GM12878 (cell line): ENCODE measurements around the gene MAN2B2. TPM values are rescaled to one million over a fixed set of nuclear protein-coding genes. Genes with fewer than 3 reads are reported as not detected.

Experiments
- ATAC-seq: fragments of 200-7000 bp; cut with Tn5 transposase; 3 replicates; pipeline ENCODE4 v1.9.1; 2020; ENCODE audit warnings: mild to moderate bottlenecking, moderate library complexity
- BruUV-seq: library from RNA; stranded (reverse); fragments of 400-500 nt; replicated peaks from 2 replicates; lab custom pipeline; 2021; lab: Mats Ljungman, UMichigan
- CTCF ChIA-PET: fragments of 300-600 bp; sonication (Branson Sonifier 250); formaldehyde crosslinking; extraction: SDS; loops from one replicate; lab custom pipeline; 2021; ENCODE audit warnings: inconsistent platforms; lab: Yijun Ruan, JAX
- POLR2A ChIA-PET: fragments of 350-600 bp; formaldehyde crosslinking; extraction: SDS; loops from one replicate; lab custom pipeline; 2021; ENCODE audit warnings: inconsistent platforms; lab: Charles Lee
- RAD21 ChIA-PET: fragments of 300-600 bp; sonication (Branson Sonifier 250); formaldehyde crosslinking; loops from one replicate; lab custom pipeline; 2023; ENCODE audit warnings: antibody characterized with exemption; ENCODE audit not compliant: unreplicated experiment; lab: Charles Lee
- SMC1A ChIA-PET: fragments of 300-600 bp; sonication (Branson Sonifier 250); formaldehyde crosslinking; loops from one replicate; lab custom pipeline; 2023; ENCODE audit not compliant: unreplicated experiment, uncharacterized antibody; lab: Charles Lee
- DNase-seq: peaks from one replicate; pipeline ENCODE4 v3.0.0-alpha.2; 2011; ENCODE audit warnings: low read depth, low spot score
- FAIRE-seq: peaks from 3 replicates; lab custom pipeline; 2011; peaks lifted over from hg19 to GRCh38; lab: Jason Lieb, UNC
- H2AFZ ChIP-seq: 2 replicates; pipeline ENCODE4 v1.6.0; 2011; ENCODE audit warnings: low read depth, low read length, control low read depth; ENCODE audit not compliant: control insufficient read depth
- H3K27ac ChIP-seq: 2 replicates; pipeline ENCODE4 v1.5.1; 2011; ENCODE audit warnings: control low read depth; ENCODE audit not compliant: control insufficient read depth, insufficient read depth
- H3K27me3 ChIP-seq, 2 experiments: replicated peaks in 1 of 2; 2 replicates each; pipeline versions ENCODE4 v1.6.0 to v1.6.1; 2011; ENCODE audit warnings: low read length in 1 of 2; ENCODE audit not compliant: control insufficient read depth in 2 of 2, insufficient read depth in 2 of 2
- H3K36me3 ChIP-seq, 2 experiments: 2 replicates each; pipeline ENCODE4 v1.5.1; 2011; ENCODE audit warnings: low read length in 1 of 2; ENCODE audit not compliant: control insufficient read depth in 2 of 2, insufficient read depth in 2 of 2
- H3K4me1 ChIP-seq: 2 replicates; pipeline ENCODE4 v1.6.1; 2011; ENCODE audit warnings: mild to moderate bottlenecking, low read length, moderate library complexity, mixed read lengths; ENCODE audit not compliant: control insufficient read depth, insufficient read depth
- H3K4me2 ChIP-seq: 2 replicates; pipeline ENCODE4 v1.6.0; 2011; ENCODE audit warnings: control low read depth; ENCODE audit not compliant: control insufficient read depth, insufficient read depth
- H3K4me3 ChIP-seq: fragments of 200-600 bp; sonication (generic); 2 replicates; pipeline ENCODE4 v1.5.1; 2016
- H3K79me2 ChIP-seq: 2 replicates; pipeline ENCODE4 v1.6.0; 2011; ENCODE audit warnings: low read length; ENCODE audit not compliant: control insufficient read depth, insufficient read depth
- H3K9ac ChIP-seq: 2 replicates; pipeline ENCODE4 v1.8.0; 2011; ENCODE audit warnings: low read length, control low read depth, mixed read lengths; ENCODE audit not compliant: control insufficient read depth, insufficient read depth
- H3K9me3 ChIP-seq: replicated peaks from 3 replicates; pipeline ENCODE4 v1.5.1; 2011; ENCODE audit warnings: mild to moderate bottlenecking, low read length; ENCODE audit not compliant: control insufficient read depth, insufficient read depth
- H4K20me1 ChIP-seq: 2 replicates; pipeline ENCODE4 v1.6.0; 2011; ENCODE audit not compliant: control insufficient read depth, insufficient read depth
- MYC ChIP-seq: IDR thresholded peaks from 2 replicates; pipeline ENCODE4 v1.6.1; 2011; ENCODE audit warnings: mild to moderate bottlenecking, low read length, moderate library complexity, inconsistent platforms; ENCODE audit not compliant: insufficient read depth, insufficient replicate concordance, insufficient read length, severe bottlenecking
- POLR2A ChIP-seq: IDR thresholded peaks from 2 replicates; pipeline ENCODE4 v1.6.1; 2011; ENCODE audit warnings: low read depth, mild to moderate bottlenecking, low read length
- SMARCA5 ChIP-seq: fragments of 450-650 bp; IDR thresholded peaks from 2 replicates; pipeline ENCODE4 v1.6.1; 2017; ENCODE audit warnings: mild to moderate bottlenecking
- TCF3 ChIP-seq: IDR thresholded peaks from 2 replicates; pipeline ENCODE4 v1.6.1; 2012; ENCODE audit warnings: low read depth, mild to moderate bottlenecking, low read length, borderline replicate concordance; ENCODE audit not compliant: insufficient read depth
- YBX1 ChIP-seq: fragments of 450-650 bp; IDR thresholded peaks from 2 replicates; pipeline ENCODE4 v1.6.1; 2016; ENCODE audit warnings: antibody characterized with exemption
- WGBS: methylation state at CpG from one replicate; pipeline ENCODE4 v1.1.6; 2016; ENCODE audit warnings: low lambda C conversion rate; ENCODE audit not compliant: insufficient replicate concordance, insufficient coverage; ENCODE audit errors: missing lambda C conversion rate; 5-methylcytosine and 5-hydroxymethylcytosine counted together
- in situ Hi-C: fragments of 300-500 bp; cut with MboI; formaldehyde crosslinking; loops from 9 replicates; pipeline ENCODE4 v1.14.3; 2018; ENCODE audit warnings: mixed read lengths
- intact Hi-C: fragments of 100-400 bp; cut with micrococcal nuclease; formaldehyde crosslinking; loops from one replicate; pipeline ENCODE4 v1.14.2; 2022; ENCODE audit not compliant: unreplicated experiment
- polyA plus RNA-seq, 11 experiments: library from polyadenylated mRNA; depleted of rRNA in 4 of 11; unstranded in 6 of 11; stranded (reverse) in 5 of 11; fragments of >200 nt; fragmentation: Nextera tagmentation in 4 of 11; fragmentation: Illumina TruSeq in 1 of 11; extraction: Ambion mirVana in 4 of 11; extraction: Trizol in 1 of 11; gene quantifications; 1 replicate in 1 of 11; 2 replicates in 10 of 11; pipeline versions ENCODE4 v1.2.1 to v1.2.3, GENCODE V29; 2011 to 2016; ENCODE audit warnings: inconsistent platforms in 2 of 11, missing spikeins in 2 of 11, low read depth in 1 of 11
- total RNA-seq, 4 experiments: library from RNA; depleted of rRNA in 3 of 4; stranded (reverse); fragments of >200 nt in 3 of 4; fragmentation: Illumina TruSeq in 1 of 4; extraction: Trizol in 1 of 4; gene quantifications; 2 replicates each; pipeline versions ENCODE4 v1.2.1 to v1.2.3, GENCODE V29; 2013 to 2021
- TF ChIP-seq, protein P1 (sequence below): fragments of 450-650 bp; IDR thresholded peaks from 2 replicates; pipeline ENCODE4 v1.6.1; 2017; ENCODE audit warnings: mild to moderate bottlenecking, low read depth, inconsistent platforms; ENCODE audit not compliant: poor library complexity, severe bottlenecking

The MAN2B2 gene
- total and polyA plus RNA-seq, 10 of the 15 experiments (the other 5 are each of a cell fraction or from before 2014, with no cell fraction given), result 0.47 to 14.5 (median 7.0) TPM

DNA sequence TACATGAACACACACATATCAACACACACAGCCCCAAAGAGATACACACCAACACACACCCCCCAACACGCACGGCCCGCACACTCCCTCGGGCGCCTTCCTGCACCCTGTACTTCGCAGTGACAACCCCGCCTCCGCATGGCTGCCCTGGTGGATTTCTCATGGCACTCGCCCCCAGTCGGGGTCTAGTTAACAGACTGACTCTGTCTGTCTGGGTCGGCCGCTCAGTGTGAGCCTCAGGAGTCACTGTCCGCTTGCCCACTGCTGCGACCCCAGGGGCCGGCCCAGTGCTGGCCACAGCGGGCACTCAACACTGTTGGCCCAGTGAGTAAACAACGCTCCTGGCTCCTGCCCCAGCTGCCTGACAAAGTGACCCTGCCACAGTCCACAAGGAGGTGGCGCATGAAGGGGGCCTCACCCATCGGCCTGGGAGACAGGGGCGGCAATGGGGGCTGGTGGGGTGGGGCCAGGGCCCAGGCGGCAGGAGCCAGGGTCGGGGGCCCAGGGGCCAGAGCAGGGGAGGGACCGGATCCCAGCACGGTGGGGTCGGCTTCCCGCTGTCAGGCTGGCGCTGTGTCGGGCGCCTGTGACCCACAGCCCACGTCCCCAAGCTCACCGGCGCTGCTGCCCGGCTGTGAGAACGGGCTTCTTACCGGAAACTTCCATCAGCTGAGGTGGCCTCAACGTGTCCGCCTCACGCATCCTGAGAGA lies 40.2 kb upstream of the MAN2B2 start:
- Histone ChIP-seq H3K79me2 (no peaks in the 10 kb centered on the region), H2AFZ (no peak overlapping the region), H3K4me2 (no peak overlapping the region), H3K4me3 (no peak overlapping the region), H3K9me3 (no peaks in the 10 kb centered on the region; the same call in 2 of the 3 replicates), H4K20me1 (no peaks in the 10 kb centered on the region; the same call in 1 of the 2 replicates), H3K9ac (no peak overlapping the region), H3K36me3 (no peaks in the 10 kb centered on the region), H3K4me1 (no peaks in the 10 kb centered on the region), H3K27ac (no peak overlapping the region), H3K27me3 (no peaks in the 10 kb centered on the region)
- RAD21 ChIA-PET, result no interaction called here
- TF ChIP-seq, protein P1, sequence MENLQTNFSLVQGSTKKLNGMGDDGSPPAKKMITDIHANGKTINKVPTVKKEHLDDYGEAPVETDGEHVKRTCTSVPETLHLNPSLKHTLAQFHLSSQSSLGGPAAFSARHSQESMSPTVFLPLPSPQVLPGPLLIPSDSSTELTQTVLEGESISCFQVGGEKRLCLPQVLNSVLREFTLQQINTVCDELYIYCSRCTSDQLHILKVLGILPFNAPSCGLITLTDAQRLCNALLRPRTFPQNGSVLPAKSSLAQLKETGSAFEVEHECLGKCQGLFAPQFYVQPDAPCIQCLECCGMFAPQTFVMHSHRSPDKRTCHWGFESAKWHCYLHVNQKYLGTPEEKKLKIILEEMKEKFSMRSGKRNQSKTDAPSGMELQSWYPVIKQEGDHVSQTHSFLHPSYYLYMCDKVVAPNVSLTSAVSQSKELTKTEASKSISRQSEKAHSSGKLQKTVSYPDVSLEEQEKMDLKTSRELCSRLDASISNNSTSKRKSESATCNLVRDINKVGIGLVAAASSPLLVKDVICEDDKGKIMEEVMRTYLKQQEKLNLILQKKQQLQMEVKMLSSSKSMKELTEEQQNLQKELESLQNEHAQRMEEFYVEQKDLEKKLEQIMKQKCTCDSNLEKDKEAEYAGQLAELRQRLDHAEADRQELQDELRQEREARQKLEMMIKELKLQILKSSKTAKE, result no peak
- TF ChIP-seq MYC (no peak), POLR2A (no peak), YBX1 (no peak), TCF3 (no peak), SMARCA5 (no peak)
- in situ Hi-C loops (no loop called here), intact Hi-C loops (no loop called here)
- CTCF ChIA-PET, result no interaction called here
- FAIRE-seq (no peak), DNase-seq (no peak), ATAC-seq (no peak)
- POLR2A ChIA-PET, result no interaction called here
- WGBS, result 72% methylated on average over 38 of the region's 38 CpGs
- no TSS peak for BruUV-seq
- SMC1A ChIA-PET, result no interaction called here
